HG03354 (cell line): ENCODE results near the gene WHRN.
A peak's percentile ranks its signal among the peaks of the same experiment; 100 is the strongest.

Experiments
- ATAC-seq: cut with Tn5 transposase; IDR thresholded peaks from one replicate; pipeline ENCODE4 v1.9.1; 2021; ENCODE audit warnings: mild to moderate bottlenecking; ENCODE audit not compliant: unreplicated experiment, poor library complexity, severe bottlenecking

Gene WHRN

DNA sequence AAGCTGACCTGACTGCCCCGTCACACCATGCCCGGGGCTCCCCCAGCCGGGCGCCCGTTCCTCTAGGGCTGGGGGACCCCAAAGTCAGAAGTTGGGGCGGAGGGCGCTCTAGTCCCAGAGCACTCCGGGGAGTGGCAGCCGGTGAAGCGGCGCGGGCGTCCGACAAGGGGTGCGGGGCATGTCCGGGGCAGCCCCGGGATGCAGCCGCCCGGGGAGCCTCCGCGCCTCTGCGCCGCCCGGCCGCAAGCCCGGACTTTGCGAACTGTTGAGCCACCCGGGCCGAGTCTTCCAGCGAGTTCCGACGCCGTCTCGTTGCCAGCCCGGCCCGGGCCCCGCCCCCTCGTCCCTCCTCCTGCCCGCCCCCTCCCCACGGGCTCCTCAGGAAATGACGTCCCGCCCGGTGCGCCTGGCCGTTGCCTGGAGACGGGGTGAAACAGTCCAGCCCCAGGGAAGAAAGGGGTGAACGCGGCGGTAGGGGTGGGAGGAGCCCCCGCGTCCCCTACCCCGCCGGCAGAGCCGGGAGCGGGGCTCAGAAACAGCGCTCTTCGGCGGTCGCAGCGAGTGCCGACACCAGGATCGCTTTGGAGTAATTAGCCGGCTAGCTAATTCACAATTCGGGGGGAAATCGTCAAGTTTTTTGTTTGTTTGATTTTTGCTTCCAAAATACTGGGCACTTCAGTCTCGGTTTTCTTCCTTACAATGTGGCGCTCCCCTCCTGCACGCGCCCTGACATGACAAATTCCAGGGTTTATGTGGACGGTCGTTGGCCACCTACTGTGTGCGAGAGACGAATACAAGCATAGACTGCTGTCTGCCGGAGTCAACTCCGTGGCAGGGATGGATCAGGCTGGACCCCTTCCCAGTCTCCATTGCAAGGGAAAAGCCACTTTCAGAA, at the start of gene WHRN:
WHRN (minus strand) TSS at position 287 of the 895 bp plus-strand sequence. CDS start 672 bp downstream, outside the sequence.
- peak; percentile 91 for ATAC-seq

DNA sequence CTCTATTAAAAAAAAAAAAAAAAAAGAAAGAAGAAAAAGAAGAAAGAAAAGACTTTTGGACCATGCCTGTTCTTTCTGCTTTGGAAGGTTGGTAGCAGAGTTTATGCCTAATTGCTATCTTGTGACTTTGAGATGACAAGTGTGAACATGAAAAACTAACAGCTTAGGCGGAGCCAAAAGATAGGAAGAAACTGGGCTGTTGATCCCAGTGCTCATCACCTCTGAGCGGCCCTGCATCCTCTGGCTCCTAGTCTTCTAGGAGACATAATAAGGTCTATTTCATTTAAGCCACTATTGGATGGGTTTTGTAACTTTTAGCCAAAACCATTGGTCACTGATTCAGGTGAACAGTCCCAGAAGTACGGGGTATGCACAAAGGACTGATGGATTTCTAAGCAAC, 47.9 kb upstream of the WHRN start:
- ATAC-seq, result no peak

- no peak for ATAC-seq
These were observed 47.4 kb upstream of the WHRN start for GRCh38 chr9:114552706-114553105.

GRCh38 chr9:114551750-114552685, 46.7 kb upstream of the WHRN start:
- no peak for ATAC-seq

- no peak for ATAC-seq
These were observed 44.5 kb upstream of the WHRN start for GRCh38 chr9:114549697-114550330.

DNA sequence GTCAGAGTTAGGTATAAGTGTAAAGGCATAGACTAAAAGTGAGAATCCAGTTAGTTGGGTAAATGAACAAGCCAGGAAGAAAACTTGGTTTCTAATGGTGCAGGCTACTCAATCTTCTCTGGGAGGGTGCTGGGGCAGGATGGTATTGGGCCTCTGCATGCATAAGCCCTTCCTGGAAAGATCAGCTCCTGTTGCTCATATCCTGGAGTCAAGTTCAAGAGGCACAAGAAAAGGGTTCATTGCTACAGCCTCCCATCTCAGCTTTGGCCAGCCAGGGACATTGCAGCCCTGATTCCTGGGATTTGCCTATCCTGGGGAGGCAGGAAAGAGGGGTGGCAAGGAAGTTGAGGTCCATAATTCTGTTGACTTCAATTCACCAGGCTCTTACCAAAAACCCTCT, 41.6 kb upstream of the WHRN start:
- ATAC-seq, result no peak

- ATAC-seq, result no peak
These were observed 39.8 kb upstream of the WHRN start for GRCh38 chr9:114545055-114545454.

GRCh38 chr9:114539701-114540380, 34.6 kb upstream of the WHRN start:
- no peak for ATAC-seq

- ATAC-seq, result peak; percentile 68
These were observed 33.0 kb upstream of the WHRN start for GRCh38 chr9:114538241-114538640.

GRCh38 chr9:114532561-114533237, 27.4 kb upstream of the WHRN start:
- ATAC-seq, result no peak

DNA sequence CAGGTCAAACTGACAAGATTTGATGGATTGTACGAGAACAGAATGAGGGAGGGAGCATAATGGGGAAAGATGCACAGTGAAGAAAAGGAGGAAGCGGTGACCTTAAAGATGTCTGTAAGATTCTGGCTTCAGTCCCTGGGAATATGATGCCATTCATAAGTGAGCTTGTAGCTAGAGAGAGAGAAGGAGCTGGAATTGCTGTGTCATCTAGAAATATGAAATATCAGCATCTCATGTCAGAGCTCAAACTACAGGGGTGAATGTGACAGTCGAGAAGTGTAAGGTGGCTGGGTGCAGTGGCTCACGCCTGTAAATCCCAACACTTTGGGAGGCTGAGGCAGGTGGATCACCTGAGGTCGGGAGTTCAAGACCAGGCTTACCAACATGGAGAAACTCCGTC, 24.0 kb upstream of the WHRN start:
- ATAC-seq, result no peak

- no peak for ATAC-seq
These were observed 21.5 kb upstream of the WHRN start for GRCh38 chr9:114526807-114527206.

GRCh38 chr9:114525513-114525912, 20.2 kb upstream of the WHRN start:
- ATAC-seq, result no peak

DNA sequence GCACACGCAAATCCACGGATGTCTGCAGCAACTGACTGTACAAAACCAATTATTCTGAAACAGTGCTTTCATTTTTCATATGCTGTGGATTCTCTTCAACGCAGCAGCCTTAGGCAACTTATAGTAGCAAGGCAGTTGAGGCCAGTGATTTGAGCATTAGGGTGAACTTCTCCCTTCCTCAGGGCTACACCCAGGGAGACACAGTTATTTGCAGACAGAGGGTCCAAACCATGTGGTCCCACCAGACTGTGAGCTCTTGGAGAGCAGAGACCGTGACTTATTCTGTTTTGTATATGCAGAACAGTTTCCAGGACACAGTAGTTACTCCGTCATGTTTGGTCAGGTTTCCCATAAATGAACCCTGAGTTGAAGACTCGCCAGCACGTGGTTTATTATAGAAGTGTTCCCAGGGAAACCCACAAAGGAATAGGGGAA, 19.0 kb upstream of the WHRN start:
- ATAC-seq, result no peak

GRCh38 chr9:114522847-114523246, 17.6 kb upstream of the WHRN start:
- no peak for ATAC-seq

GRCh38 chr9:114522286-114522685, 17.0 kb upstream of the WHRN start:
- no peak for ATAC-seq

GRCh38 chr9:114521846-114522245, 16.6 kb upstream of the WHRN start:
- no peak for ATAC-seq

DNA sequence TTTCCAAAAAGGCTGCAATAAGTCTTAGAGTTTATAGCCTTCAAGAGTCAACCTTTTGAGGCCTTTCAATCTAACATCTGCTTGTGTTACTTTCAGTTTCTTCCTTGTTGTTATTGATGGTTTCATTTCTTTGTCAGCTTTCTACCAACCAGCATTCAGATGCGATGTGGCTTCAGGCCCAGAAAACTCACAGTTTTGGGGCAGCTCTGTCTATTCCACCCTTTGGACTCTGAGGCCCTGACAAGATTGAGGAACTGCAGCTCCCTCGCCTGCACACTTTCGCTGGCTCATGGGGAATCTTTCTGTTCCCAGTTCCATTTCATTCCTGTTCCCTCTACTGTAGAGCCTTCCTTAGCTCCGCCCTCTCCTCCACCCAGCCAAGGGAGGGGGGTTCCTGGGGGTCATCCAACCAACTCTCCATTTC, 13.3 kb upstream of the WHRN start:
- ATAC-seq, result peak; percentile 88

DNA sequence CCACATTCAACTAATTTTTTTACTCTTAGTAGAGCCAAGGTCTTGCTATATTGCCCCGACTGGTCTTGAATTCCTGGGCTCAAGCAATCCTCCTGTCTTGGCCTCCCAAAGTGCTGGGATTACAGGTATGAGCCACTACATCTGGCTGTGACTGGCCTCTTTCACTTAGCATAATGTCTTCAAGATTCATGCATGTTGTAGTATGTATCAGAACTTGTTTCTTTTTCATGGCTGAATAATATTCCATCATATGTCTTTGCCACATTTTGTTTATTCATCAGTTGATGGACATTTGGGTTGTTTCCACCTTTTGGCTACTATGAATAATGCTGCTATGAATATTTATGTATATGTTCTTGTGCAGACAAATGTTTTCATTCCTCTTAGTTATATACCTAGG, 12.8 kb upstream of the WHRN start:
- ATAC-seq, result no peak
